HepG2 (cell line): ENCODE results near the gene C11orf68. TPM values are rescaled to one million over a fixed set of nuclear protein-coding genes. Genes with fewer than 3 reads are reported as not detected.

ENCODE experiments used
- CBFB ChIP-seq: sonication (generic); formaldehyde crosslinking; IDR thresholded peaks from 2 replicates; pipeline ENCODE4 v1.4.0; 2020; ENCODE audit warnings: missing genetic modification reagents
- CBX5 ChIP-seq: sonication (generic); formaldehyde crosslinking; IDR thresholded peaks from 2 replicates; pipeline ENCODE4 v1.4.0; 2020; ENCODE audit warnings: missing genetic modification reagents, borderline replicate concordance
- CEBPG ChIP-seq: IDR thresholded peaks from 2 replicates; pipeline ENCODE4 v1.6.1; 2016
- CREB1 ChIP-seq, 2 experiments: fragments of 450-650 bp in 1 of 2; IDR thresholded peaks; 2 replicates each; pipeline ENCODE4 v1.6.1; 2016 to 2017; ENCODE audit warnings: control low read depth in 1 of 2, mild to moderate bottlenecking in 1 of 2, missing compliant biosample characterization in 1 of 2, missing genetic modification characterization in 1 of 2
- DR1 ChIP-seq: sonication (generic); formaldehyde crosslinking; IDR thresholded peaks from 2 replicates; pipeline ENCODE4 v1.8.0; 2021; ENCODE audit warnings: mild to moderate bottlenecking, missing genetic modification reagents, inconsistent platforms
- GFI1 ChIP-seq: sonication (generic); formaldehyde crosslinking; IDR thresholded peaks from 2 replicates; pipeline ENCODE4 v1.5.0; 2020; ENCODE audit warnings: missing genetic modification reagents, mild to moderate bottlenecking, borderline replicate concordance
- HOXA3 ChIP-seq: sonication (generic); formaldehyde crosslinking; IDR thresholded peaks from 2 replicates; pipeline ENCODE4 v1.5.0; 2020; ENCODE audit warnings: missing genetic modification reagents
- KDM3A ChIP-seq: IDR thresholded peaks from 2 replicates; pipeline ENCODE4 v1.6.1; 2018; ENCODE audit warnings: low read depth, missing compliant biosample characterization
- MTF2 ChIP-seq: sonication (generic); formaldehyde crosslinking; IDR thresholded peaks from 2 replicates; pipeline ENCODE4 v1.5.0; 2020; ENCODE audit warnings: missing genetic modification reagents, borderline replicate concordance
- POLR2A ChIP-seq, 2 experiments: IDR thresholded peaks; 2 replicates each; pipeline ENCODE4 v1.6.1; 2011; ENCODE audit warnings: low read depth in 2 of 2, low read length in 2 of 2, mild to moderate bottlenecking in 1 of 2, moderate library complexity in 1 of 2; ENCODE audit not compliant: insufficient read depth in 1 of 2
- RBFOX2 ChIP-seq: fragments of 200-400 bp; formaldehyde crosslinking; IDR thresholded peaks from 2 replicates; pipeline ENCODE4 v1.6.1; 2017; ENCODE audit warnings: low read depth, mild to moderate bottlenecking, low read length
- SP4 ChIP-seq: sonication (generic); formaldehyde crosslinking; IDR thresholded peaks from 2 replicates; pipeline ENCODE4 v1.8.1; 2023; ENCODE audit warnings: mild to moderate bottlenecking, missing genetic modification reagents
- TBX2 ChIP-seq: sonication (generic); formaldehyde crosslinking; IDR thresholded peaks from 2 replicates; pipeline ENCODE4 v1.5.0; 2020; ENCODE audit warnings: missing genetic modification reagents, mild to moderate bottlenecking, borderline replicate concordance
- YEATS4 ChIP-seq: sonication (generic); formaldehyde crosslinking; IDR thresholded peaks from 2 replicates; pipeline ENCODE4 v1.4.0; 2020; ENCODE audit warnings: missing genetic modification reagents, borderline replicate concordance
- ZFP36 ChIP-seq: fragments of 150-350 bp; IDR thresholded peaks from 2 replicates; pipeline ENCODE4 v1.6.1; 2018; ENCODE audit warnings: borderline replicate concordance, low read length, low read depth; ENCODE audit not compliant: partially characterized antibody
- ZFP36L1 ChIP-seq: sonication (generic); formaldehyde crosslinking; IDR thresholded peaks from 2 replicates; pipeline ENCODE4 v1.8.0; 2022; ENCODE audit warnings: mild to moderate bottlenecking, missing genetic modification reagents, moderate library complexity
- ZNF230 ChIP-seq: sonication (generic); formaldehyde crosslinking; IDR thresholded peaks from 2 replicates; pipeline ENCODE4 v1.4.0; 2020; ENCODE audit warnings: mild to moderate bottlenecking, missing genetic modification reagents
- ZNF234 ChIP-seq: sonication (generic); formaldehyde crosslinking; conservative IDR thresholded peaks from 2 replicates; pipeline ENCODE4 v1.5.1; 2020; ENCODE audit warnings: mild to moderate bottlenecking, missing genetic modification reagents
- ZNF326 ChIP-seq: sonication (generic); formaldehyde crosslinking; IDR thresholded peaks from 2 replicates; pipeline ENCODE4 v1.4.0; 2020; ENCODE audit warnings: missing genetic modification reagents, borderline replicate concordance
- polyA plus RNA-seq, 8 experiments: library from polyadenylated mRNA; depleted of rRNA in 3 of 8; stranded (reverse) in 7 of 8; unstranded in 1 of 8; fragments of >200 nt; fragmentation: Illumina TruSeq in 4 of 8; extraction: Trizol in 4 of 8; gene quantifications; 2 replicates each; pipeline versions ENCODE4 v1.2.1 to v1.2.3, GENCODE V29; 2011 to 2016; ENCODE audit warnings: low read depth in 4 of 8, missing spikeins in 1 of 8, mixed read lengths in 1 of 8; ENCODE audit not compliant: insufficient read depth in 1 of 8
- total RNA-seq, 5 experiments: library from RNA; depleted of rRNA; stranded (reverse); fragments of >200 nt; fragmentation: Illumina TruSeq; extraction: Trizol; gene quantifications; 2 replicates each; pipeline ENCODE4 v1.2.3, GENCODE V29; 2016; ENCODE audit warnings: low read depth in 1 of 5
- TF ChIP-seq, protein P1 (sequence below), 2 experiments: fragments of 450-650 bp in 1 of 2; sonication (generic) in 1 of 2; formaldehyde crosslinking; IDR thresholded peaks; 2 replicates each; pipeline versions ENCODE4 v1.5.0 to v1.8.0; 2020 to 2022; ENCODE audit warnings: mild to moderate bottlenecking in 1 of 2, missing genetic modification reagents in 1 of 2
- TF ChIP-seq, protein P2 (sequence below): sonication (generic); formaldehyde crosslinking; IDR thresholded peaks from 2 replicates; pipeline ENCODE4 v1.4.0; 2020; ENCODE audit warnings: missing genetic modification reagents
- TF ChIP-seq, protein P3 (sequence below): sonication (generic); formaldehyde crosslinking; IDR thresholded peaks from 2 replicates; pipeline ENCODE4 v1.8.0; 2022; ENCODE audit warnings: mild to moderate bottlenecking, missing genetic modification reagents, moderate library complexity
- TF ChIP-seq, protein P4 (sequence below): sonication (generic); formaldehyde crosslinking; IDR thresholded peaks from 2 replicates; pipeline ENCODE4 v1.4.0; 2020; ENCODE audit warnings: missing genetic modification reagents
- TF ChIP-seq, protein P5 (sequence below): sonication (generic); formaldehyde crosslinking; conservative IDR thresholded peaks from 2 replicates; pipeline ENCODE4 v1.4.0; 2020; ENCODE audit warnings: missing genetic modification reagents

C11orf68 gene
- total and polyA plus RNA-seq, 2 of the 13 experiments (the other 11 are each of a cell fraction or from before 2014, with no cell fraction given) = 8.4 to 28.3 TPM

DNA sequence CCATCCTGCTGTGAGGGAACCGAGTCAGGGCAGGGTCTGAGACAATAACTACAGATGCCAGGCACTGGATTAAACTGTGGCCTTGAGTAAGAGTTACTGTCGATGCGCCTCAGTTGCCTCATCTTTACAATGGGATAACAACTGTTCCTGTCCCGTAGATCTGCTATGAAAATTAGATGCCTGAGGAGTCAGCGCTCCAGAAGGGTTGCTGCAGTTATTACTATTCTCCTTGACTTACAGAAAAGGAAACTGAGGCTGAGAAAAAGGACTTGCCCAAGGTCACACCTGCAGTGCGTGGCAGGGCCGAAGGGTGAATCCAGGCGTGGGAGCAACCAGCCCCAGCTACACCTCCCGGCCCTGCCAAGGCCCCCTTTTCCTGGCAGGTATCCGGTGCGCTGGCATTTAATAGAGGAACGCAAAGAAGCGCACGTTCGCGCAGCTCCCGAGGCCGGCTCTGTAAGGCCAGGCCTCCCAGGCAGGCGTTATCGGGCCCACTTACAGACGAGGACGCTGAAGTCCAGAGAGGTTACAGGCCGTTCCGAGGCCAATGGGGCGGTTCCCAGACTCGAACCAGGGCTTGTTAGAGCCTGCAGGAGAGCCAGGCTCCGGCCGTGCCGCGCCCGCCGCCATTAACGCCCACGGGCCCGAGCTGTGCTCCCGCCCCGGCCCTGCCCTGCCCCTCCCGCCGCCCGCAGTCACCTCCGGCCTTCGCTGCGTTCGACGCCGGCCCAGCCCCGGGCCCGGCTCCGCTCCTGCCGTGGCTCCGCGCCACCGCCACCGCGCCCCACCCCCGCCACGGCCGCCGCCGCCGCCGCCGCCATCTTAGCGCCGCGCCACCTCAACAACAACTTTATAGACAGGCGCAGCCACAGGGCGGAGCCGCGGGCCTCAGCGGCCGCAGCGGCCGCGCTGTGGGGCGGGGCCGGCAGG lies at the start of gene C11orf68 (continued):
- TF ChIP-seq, protein P1, sequence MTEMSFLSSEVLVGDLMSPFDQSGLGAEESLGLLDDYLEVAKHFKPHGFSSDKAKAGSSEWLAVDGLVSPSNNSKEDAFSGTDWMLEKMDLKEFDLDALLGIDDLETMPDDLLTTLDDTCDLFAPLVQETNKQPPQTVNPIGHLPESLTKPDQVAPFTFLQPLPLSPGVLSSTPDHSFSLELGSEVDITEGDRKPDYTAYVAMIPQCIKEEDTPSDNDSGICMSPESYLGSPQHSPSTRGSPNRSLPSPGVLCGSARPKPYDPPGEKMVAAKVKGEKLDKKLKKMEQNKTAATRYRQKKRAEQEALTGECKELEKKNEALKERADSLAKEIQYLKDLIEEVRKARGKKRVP (CRISPR knock-in tag; IDR thresholded peaks at IDR 0.05) = no peak
- no peak for TF ChIP-seq ZNF234 (CRISPR knock-in tag)
- no peak for TF ChIP-seq CEBPG (CRISPR knock-in tag)
- peak; percentile 85 for TF ChIP-seq RBFOX2
- TF ChIP-seq POLR2A (IDR thresholded peaks at IDR 0.05; ENCODE audit: insufficient read depth in 1 of 2, low read depth in 2 of 2, low read length in 2 of 2) = no peak
- no peak for TF ChIP-seq ZNF230 (CRISPR knock-in tag)
- TF ChIP-seq, protein P2, sequence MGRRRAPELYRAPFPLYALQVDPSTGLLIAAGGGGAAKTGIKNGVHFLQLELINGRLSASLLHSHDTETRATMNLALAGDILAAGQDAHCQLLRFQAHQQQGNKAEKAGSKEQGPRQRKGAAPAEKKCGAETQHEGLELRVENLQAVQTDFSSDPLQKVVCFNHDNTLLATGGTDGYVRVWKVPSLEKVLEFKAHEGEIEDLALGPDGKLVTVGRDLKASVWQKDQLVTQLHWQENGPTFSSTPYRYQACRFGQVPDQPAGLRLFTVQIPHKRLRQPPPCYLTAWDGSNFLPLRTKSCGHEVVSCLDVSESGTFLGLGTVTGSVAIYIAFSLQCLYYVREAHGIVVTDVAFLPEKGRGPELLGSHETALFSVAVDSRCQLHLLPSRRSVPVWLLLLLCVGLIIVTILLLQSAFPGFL (CRISPR knock-in tag) = no peak
- TF ChIP-seq KDM3A (CRISPR knock-in tag) = 0 out of 2 replicates have a peak, but pooled peaks have one; percentile 15
- no peak for TF ChIP-seq ZFP36
- no peak for TF ChIP-seq CBFB (CRISPR knock-in tag)
- TF ChIP-seq CBX5 (CRISPR knock-in tag) = no peak
- TF ChIP-seq CREB1 (IDR thresholded peaks at IDR 0.05) = no peak
- TF ChIP-seq CREB1 (CRISPR knock-in tag; IDR thresholded peaks at IDR 0.05) = no peak
- TF ChIP-seq GFI1 = no peak
- no peak for TF ChIP-seq MTF2
- no peak; the same call in 1 of the 2 replicates for TF ChIP-seq DR1
- TF ChIP-seq, protein P3, sequence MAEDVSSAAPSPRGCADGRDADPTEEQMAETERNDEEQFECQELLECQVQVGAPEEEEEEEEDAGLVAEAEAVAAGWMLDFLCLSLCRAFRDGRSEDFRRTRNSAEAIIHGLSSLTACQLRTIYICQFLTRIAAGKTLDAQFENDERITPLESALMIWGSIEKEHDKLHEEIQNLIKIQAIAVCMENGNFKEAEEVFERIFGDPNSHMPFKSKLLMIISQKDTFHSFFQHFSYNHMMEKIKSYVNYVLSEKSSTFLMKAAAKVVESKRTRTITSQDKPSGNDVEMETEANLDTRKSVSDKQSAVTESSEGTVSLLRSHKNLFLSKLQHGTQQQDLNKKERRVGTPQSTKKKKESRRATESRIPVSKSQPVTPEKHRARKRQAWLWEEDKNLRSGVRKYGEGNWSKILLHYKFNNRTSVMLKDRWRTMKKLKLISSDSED (CRISPR knock-in tag) = no peak
- no peak for TF ChIP-seq ZNF326 (CRISPR knock-in tag)
- TF ChIP-seq TBX2 (CRISPR knock-in tag) = no peak
- no peak; the same call in 1 of the 2 replicates for TF ChIP-seq YEATS4 (CRISPR knock-in tag)
- peak; percentile 64; the same call in 1 of the 2 replicates for TF ChIP-seq HOXA3 (CRISPR knock-in tag)
- no peak for TF ChIP-seq SP4 (CRISPR knock-in tag)
- TF ChIP-seq ZFP36L1 (CRISPR knock-in tag) = no peak
- TF ChIP-seq, protein P4, sequence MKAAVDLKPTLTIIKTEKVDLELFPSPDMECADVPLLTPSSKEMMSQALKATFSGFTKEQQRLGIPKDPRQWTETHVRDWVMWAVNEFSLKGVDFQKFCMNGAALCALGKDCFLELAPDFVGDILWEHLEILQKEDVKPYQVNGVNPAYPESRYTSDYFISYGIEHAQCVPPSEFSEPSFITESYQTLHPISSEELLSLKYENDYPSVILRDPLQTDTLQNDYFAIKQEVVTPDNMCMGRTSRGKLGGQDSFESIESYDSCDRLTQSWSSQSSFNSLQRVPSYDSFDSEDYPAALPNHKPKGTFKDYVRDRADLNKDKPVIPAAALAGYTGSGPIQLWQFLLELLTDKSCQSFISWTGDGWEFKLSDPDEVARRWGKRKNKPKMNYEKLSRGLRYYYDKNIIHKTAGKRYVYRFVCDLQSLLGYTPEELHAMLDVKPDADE = no peak
- TF ChIP-seq, protein P5, sequence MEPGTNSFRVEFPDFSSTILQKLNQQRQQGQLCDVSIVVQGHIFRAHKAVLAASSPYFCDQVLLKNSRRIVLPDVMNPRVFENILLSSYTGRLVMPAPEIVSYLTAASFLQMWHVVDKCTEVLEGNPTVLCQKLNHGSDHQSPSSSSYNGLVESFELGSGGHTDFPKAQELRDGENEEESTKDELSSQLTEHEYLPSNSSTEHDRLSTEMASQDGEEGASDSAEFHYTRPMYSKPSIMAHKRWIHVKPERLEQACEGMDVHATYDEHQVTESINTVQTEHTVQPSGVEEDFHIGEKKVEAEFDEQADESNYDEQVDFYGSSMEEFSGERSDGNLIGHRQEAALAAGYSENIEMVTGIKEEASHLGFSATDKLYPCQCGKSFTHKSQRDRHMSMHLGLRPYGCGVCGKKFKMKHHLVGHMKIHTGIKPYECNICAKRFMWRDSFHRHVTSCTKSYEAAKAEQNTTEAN (CRISPR knock-in tag) = no peak
